Measurements from ENCODE around the gene NPTN. TPM values are rescaled to one million over a fixed set of nuclear protein-coding genes. Genes with fewer than 3 reads are reported as not detected.

Gene NPTN
- total and polyA plus RNA-seq, 2 of the 13 experiments (the other 11 are each of a cell fraction or from before 2014, with no cell fraction given), result 78.0 to 110 TPM

- TF ChIP-seq ZNF260 (CRISPR knock-in tag; IDR thresholded peaks at IDR 0.05; ENCODE audit: borderline replicate concordance, low read depth) (no peak), AGO2 (optimal IDR thresholded peaks at IDR 0.05; ENCODE audit: low read depth, low read length) (no peak), NBN (conservative IDR thresholded peaks at IDR 0.05) (no peak), YY1 (IDR thresholded peaks at IDR 0.05; ENCODE audit: insufficient read depth, insufficient replicate concordance, low read depth, low read length) (no peak), ZNF431 (CRISPR knock-in tag; IDR thresholded peaks at IDR 0.05; ENCODE audit: borderline replicate concordance, low read depth) (no peak), KMT2A (CRISPR knock-in tag; IDR thresholded peaks at IDR 0.05) (peak; percentile 51), ZBTB2 (CRISPR knock-in tag; IDR thresholded peaks at IDR 0.05; ENCODE audit: low read depth) (no peak; the same call in 1 of the 2 replicates), ZFP41 (CRISPR knock-in tag; IDR thresholded peaks at IDR 0.05; ENCODE audit: borderline replicate concordance) (no peak), ZBTB10 (CRISPR knock-in tag; IDR thresholded peaks at IDR 0.05; ENCODE audit: borderline replicate concordance) (no peak), ATM (IDR thresholded peaks at IDR 0.05; ENCODE audit: borderline replicate concordance) (no peak), MIER3 (CRISPR knock-in tag; IDR thresholded peaks at IDR 0.05; ENCODE audit: borderline replicate concordance) (peak; percentile 48), PLRG1 (conservative IDR thresholded peaks at IDR 0.05) (no peak), ZNF275 (CRISPR knock-in tag; IDR thresholded peaks at IDR 0.05; ENCODE audit: borderline replicate concordance) (peak; percentile 83; the same call in 1 of the 2 replicates), MTF2 (CRISPR knock-in tag; IDR thresholded peaks at IDR 0.05; ENCODE audit: borderline replicate concordance) (no peak), KMT2B (CRISPR knock-in tag; IDR thresholded peaks at IDR 0.05) (peak; percentile 60; the same call in 1 of the 2 replicates), KLF6 (CRISPR knock-in tag; IDR thresholded peaks at IDR 0.05) (peak; percentile 66; the same call in 1 of the 2 replicates), ZMAT3 (CRISPR knock-in tag; conservative IDR thresholded peaks at IDR 0.05) (no peak), ZNF468 (CRISPR knock-in tag; IDR thresholded peaks at IDR 0.05) (no peak), HOXA3 (CRISPR knock-in tag; IDR thresholded peaks at IDR 0.05) (peak; percentile 55), ZBTB21 (CRISPR knock-in tag; IDR thresholded peaks at IDR 0.05) (no peak), TAF1 (CRISPR knock-in tag; IDR thresholded peaks at IDR 0.05) (peak; percentile 92), IKZF1 (IDR thresholded peaks at IDR 0.05) (no peak)
These were observed at the start of gene NPTN (continued) for GRCh38 chr15:73633111-73633990.

Data from HepG2 (cell line).